Stomach smooth muscle (tissue), 2 donors: ENCODE results near the gene IL2.

Experiments used
- H3K27ac ChIP-seq: one replicate; pipeline ENCODE4 v1.7.0; 2013; ENCODE audit warnings: mild to moderate bottlenecking, low read length, inconsistent platforms
- H3K27me3 ChIP-seq, 2 donors: one replicate each; pipeline ENCODE4 v1.7.0; 2013; ENCODE audit warnings: low read length in 2 of 2; ENCODE audit not compliant: insufficient read depth in 2 of 2, control insufficient read depth in 1 of 2
- H3K36me3 ChIP-seq, 2 donors: one replicate each; pipeline ENCODE4 v1.7.0; 2013; ENCODE audit warnings: low read length in 2 of 2; ENCODE audit not compliant: control insufficient read depth in 2 of 2, insufficient read depth in 2 of 2
- H3K4me1 ChIP-seq: one replicate; pipeline ENCODE4 v1.7.0; 2013; ENCODE audit warnings: low read length; ENCODE audit not compliant: control insufficient read depth, insufficient read depth
- H3K4me3 ChIP-seq, 2 donors: one replicate each; pipeline ENCODE4 v1.7.0; 2013; ENCODE audit warnings: low read length in 2 of 2
- H3K9ac ChIP-seq, 2 donors: one replicate each; pipeline ENCODE4 v1.7.0; 2013; ENCODE audit warnings: low read length in 2 of 2, mild to moderate bottlenecking in 1 of 2
- H3K9me3 ChIP-seq, 2 donors: one replicate each; pipeline ENCODE4 v1.7.0; 2013; ENCODE audit warnings: low read length in 2 of 2; ENCODE audit not compliant: control insufficient read depth in 2 of 2
- donor health status: healthy.
- donor health status: Pancreatic carcinoma.

Gene IL2

GRCh38 chr4:122456231-122457116 lies at the start of gene IL2:
Gene IL2 (minus strand): TSS chr4:122456725. CDS start chr4:122456440, 285 bp downstream.
- no peak within 1 kb of the TSS for H3K27ac ChIP-seq
- H3K27me3 ChIP-seq, result no peaks in the 10 kb centered on the region
- no peaks in the 10 kb centered on the region for H3K9me3 ChIP-seq
- H3K4me3 ChIP-seq, result no peak within 1 kb of the TSS
- H3K4me1 ChIP-seq, result no peaks in the 10 kb centered on the region
- H3K9ac ChIP-seq, result no peak within 1 kb of the TSS
- H3K36me3 ChIP-seq, result no peaks in the 10 kb centered on the region

- H3K9me3 ChIP-seq, result no peaks in the 10 kb centered on the region
- no peak overlapping the region for H3K9ac ChIP-seq
- H3K27me3 ChIP-seq, result no peaks in the 10 kb centered on the region
- H3K27ac ChIP-seq, result no peak overlapping the region
- H3K36me3 ChIP-seq, result no peaks in the 10 kb centered on the region
- H3K4me3 ChIP-seq, result no peak overlapping the region
- no peaks in the 10 kb centered on the region for H3K4me1 ChIP-seq
Measured at GRCh38 chr4:122503214-122503613, 46.7 kb upstream of the IL2 start.

GRCh38 chr4:122500852-122501501 lies 44.5 kb upstream of the IL2 start:
- Histone ChIP-seq H3K27ac (no peak overlapping the region), H3K36me3 (no peaks in the 10 kb centered on the region), H3K27me3 (no peaks in the 10 kb centered on the region), H3K9ac (no peak overlapping the region), H3K4me1 (no peaks in the 10 kb centered on the region), H3K4me3 (no peak overlapping the region), H3K9me3 (no peaks in the 10 kb centered on the region)

DNA sequence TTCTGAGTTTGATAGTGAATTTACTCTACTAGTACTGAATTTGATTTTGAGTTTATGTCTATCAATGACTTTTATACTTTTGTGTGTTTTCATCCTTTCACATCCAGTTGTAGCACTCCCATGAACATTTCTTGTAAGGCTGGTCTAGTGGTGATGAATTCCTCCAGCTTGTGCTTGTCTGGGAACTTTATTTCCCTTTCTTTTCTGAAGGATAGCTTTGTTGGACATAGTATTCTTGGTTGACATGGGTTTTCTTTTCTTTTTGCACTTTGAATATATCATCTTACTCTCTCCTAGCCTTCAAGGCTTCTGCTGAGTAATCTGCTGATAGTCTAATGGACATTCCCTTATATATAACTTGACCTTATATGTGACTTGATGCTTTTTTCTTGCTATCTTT lies 32.5 kb upstream of the IL2 start:
- H3K27me3 ChIP-seq, result no peaks in the 10 kb centered on the region
- no peaks in the 10 kb centered on the region for H3K4me1 ChIP-seq
- no peak overlapping the region for H3K4me3 ChIP-seq
- H3K9ac ChIP-seq, result no peak overlapping the region
- no peaks in the 10 kb centered on the region for H3K36me3 ChIP-seq
- H3K27ac ChIP-seq, result no peak overlapping the region
- H3K9me3 ChIP-seq, result peaks cover 8% of the 10 kb centered on the region in 2 donors

DNA sequence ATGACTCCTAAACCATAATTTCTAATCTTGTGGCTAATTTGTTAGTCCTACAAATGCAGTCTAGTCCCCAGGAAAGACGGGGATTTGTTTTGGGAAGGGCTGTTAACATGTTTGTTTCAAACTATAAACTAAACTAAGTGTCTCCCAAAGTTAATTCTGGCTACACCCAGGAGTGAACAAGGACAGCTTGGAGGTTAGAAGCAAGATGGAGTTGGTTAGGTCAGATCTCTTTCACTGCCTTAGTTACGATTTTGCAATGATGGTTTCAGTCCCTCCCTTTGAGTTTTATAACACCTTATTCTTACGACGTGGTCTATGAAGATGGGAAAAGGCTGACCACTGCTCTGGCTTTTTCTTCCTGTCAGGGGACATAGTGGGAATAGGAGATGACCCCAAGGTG lies 27.0 kb upstream of the IL2 start:
- Histone ChIP-seq H3K9me3 (peaks cover 0 to 2% of the 10 kb centered on the region in 2 donors), H3K27ac (no peak overlapping the region), H3K9ac (no peak overlapping the region), H3K4me3 (no peak overlapping the region), H3K36me3 (no peaks in the 10 kb centered on the region), H3K4me1 (no peaks in the 10 kb centered on the region), H3K27me3 (no peaks in the 10 kb centered on the region)

DNA sequence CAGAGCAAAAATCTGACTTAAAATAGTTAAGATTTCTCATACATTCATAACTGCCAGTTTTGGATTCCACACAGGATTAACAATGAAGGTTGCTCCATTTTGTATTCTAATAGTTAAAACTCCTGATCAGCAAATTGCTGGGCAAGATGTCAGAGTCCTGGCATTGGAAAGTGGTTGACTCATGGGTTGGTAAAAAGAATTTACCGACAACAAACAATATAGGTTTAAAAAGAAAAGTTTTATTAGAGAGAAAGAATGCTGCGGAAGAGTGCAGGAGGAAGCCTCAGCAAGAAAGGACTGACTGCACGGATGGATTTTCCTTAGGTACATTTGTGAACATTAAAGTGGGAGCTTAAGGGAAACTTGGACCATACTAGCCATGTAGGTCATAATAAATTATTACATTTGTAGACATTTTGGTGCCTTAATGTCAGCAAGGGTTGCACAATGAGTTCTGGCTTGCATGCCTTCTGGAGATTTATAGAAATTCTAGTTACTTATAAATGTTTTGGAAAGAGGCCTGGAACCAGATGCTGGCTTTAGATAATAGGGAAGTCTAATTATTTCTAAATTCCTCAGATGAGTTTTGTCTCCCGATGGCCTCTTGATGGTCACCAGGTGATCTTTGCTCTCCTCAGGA lies 25.4 kb upstream of the IL2 start:
- no peaks in the 10 kb centered on the region for H3K27me3 ChIP-seq
- no peak overlapping the region for H3K9ac ChIP-seq
- H3K4me3 ChIP-seq, result no peak overlapping the region

DNA sequence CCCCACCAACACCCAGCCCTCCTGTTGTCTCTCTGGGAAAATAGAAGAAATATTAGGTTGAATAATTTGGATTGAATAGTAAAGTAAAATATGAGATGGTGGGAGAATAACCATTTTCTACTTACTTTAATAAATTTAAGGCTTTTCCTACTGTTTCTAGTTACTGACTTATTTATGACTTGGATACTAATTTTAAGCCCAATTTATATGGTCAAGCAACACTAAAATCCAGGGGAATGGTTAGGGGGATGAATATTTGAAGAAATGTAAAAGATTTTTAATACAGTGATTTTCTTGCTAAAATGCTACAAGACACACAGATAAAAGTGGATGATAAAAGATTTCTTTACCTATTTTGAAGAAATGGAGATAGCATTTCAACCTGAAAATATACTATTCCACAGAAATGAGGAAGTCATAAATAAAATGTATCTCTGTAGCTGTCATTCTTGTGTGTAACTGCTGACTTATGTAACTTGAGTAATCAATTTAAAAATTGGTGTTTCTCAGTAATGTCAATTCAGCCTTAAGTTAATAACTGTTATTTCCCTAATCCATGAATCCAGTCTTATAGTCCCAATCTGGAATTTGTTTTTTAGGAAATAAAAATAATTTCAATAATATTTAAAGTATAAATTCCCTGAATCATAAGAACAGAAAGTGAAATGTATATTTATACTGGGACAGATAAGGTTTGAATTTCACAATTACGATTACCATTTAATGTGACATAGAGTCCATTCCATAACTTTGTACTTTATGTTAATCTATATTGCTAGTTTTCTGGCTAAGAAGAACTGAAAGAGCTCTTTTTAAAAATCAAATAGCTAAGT lies 24.3 kb upstream of the IL2 start:
- Histone ChIP-seq H3K4me1 (no peaks in the 10 kb centered on the region), H3K27ac (no peak overlapping the region), H3K9me3 (no peaks in the 10 kb centered on the region), H3K36me3 (no peaks in the 10 kb centered on the region), H3K27me3 (no peaks in the 10 kb centered on the region), H3K9ac (no peak overlapping the region), H3K4me3 (no peak overlapping the region)

More for the DNA sequence above, 25.4 kb upstream of the IL2 start:
- Histone ChIP-seq H3K36me3 (no peaks in the 10 kb centered on the region), H3K4me1 (no peaks in the 10 kb centered on the region), H3K9me3 (no peaks in the 10 kb centered on the region), H3K27ac (no peak overlapping the region)

GRCh38 chr4:122479935-122480416 lies 23.5 kb upstream of the IL2 start:
- no peaks in the 10 kb centered on the region for H3K27me3 ChIP-seq
- no peaks in the 10 kb centered on the region for H3K4me1 ChIP-seq
- no peaks in the 10 kb centered on the region for H3K36me3 ChIP-seq
- H3K4me3 ChIP-seq, result no peak overlapping the region
- H3K27ac ChIP-seq, result no peak overlapping the region
- no peak overlapping the region for H3K9ac ChIP-seq
- no peaks in the 10 kb centered on the region for H3K9me3 ChIP-seq

GRCh38 chr4:122476745-122477144 lies 20.2 kb upstream of the IL2 start:
- Histone ChIP-seq H3K4me1 (no peaks in the 10 kb centered on the region), H3K27me3 (no peaks in the 10 kb centered on the region), H3K36me3 (no peaks in the 10 kb centered on the region), H3K9me3 (no peaks in the 10 kb centered on the region), H3K27ac (no peak overlapping the region), H3K4me3 (no peak overlapping the region), H3K9ac (no peak overlapping the region)

- Histone ChIP-seq H3K36me3 (no peaks in the 10 kb centered on the region), H3K9ac (no peak overlapping the region), H3K27ac (no peak overlapping the region), H3K9me3 (no peaks in the 10 kb centered on the region), H3K4me3 (no peak overlapping the region), H3K4me1 (no peaks in the 10 kb centered on the region), H3K27me3 (no peaks in the 10 kb centered on the region)
Measured at GRCh38 chr4:122476126-122476525, 19.6 kb upstream of the IL2 start.
